Progenitor cell of endocrine pancreas (in vitro differentiated cells): ENCODE data around the gene LPCAT1. TPM values are rescaled to one million over a fixed set of nuclear protein-coding genes. Genes with fewer than 3 reads are reported as not detected.
A peak's percentile ranks its signal among the peaks of the same experiment; 100 is the strongest.

Experiments used
- DNase-seq: peaks from one replicate; pipeline ENCODE4 v3.0.0; 2021; ENCODE audit warnings: low spot score; ENCODE audit not compliant: unreplicated experiment
- H3K27ac Mint-ChIP-seq: 2 replicates; pipeline ENCODE4 v1.8.0; 2021; ENCODE audit warnings: mild to moderate bottlenecking, moderate library complexity, mixed read lengths
- H3K27me3 Mint-ChIP-seq: 2 replicates; pipeline ENCODE4 v1.8.0; 2021; ENCODE audit warnings: mixed read lengths
- H3K36me3 Mint-ChIP-seq: 2 replicates; pipeline ENCODE4 v1.8.0; 2022; ENCODE audit warnings: mixed read lengths; ENCODE audit not compliant: insufficient read depth
- H3K4me1 Mint-ChIP-seq: 2 replicates; pipeline ENCODE4 v1.8.0; 2021; ENCODE audit warnings: low read depth, mixed read lengths
- H3K4me3 Mint-ChIP-seq: 2 replicates; pipeline ENCODE4 v1.8.0; 2021; ENCODE audit warnings: low read depth, mild to moderate bottlenecking, moderate library complexity, mixed read lengths
- H3K9me3 Mint-ChIP-seq: 2 replicates; pipeline ENCODE4 v1.8.0; 2021; ENCODE audit warnings: low read depth, mixed read lengths
- CTCF ChIP-seq: fragments of 200-600 bp; sonication (generic); IDR thresholded peaks from one replicate; pipeline ENCODE4 v1.5.0; 2021; ENCODE audit warnings: antibody characterized with exemption, mild to moderate bottlenecking; ENCODE audit not compliant: unreplicated experiment
- total RNA-seq: library from RNA; stranded (reverse); gene quantifications from 2 replicates; pipeline ENCODE4 v1.2.1, GENCODE V29; 2021

LPCAT1 gene
- total RNA-seq, 1 donor from 2014 or later = 73.3 TPM

DNA sequence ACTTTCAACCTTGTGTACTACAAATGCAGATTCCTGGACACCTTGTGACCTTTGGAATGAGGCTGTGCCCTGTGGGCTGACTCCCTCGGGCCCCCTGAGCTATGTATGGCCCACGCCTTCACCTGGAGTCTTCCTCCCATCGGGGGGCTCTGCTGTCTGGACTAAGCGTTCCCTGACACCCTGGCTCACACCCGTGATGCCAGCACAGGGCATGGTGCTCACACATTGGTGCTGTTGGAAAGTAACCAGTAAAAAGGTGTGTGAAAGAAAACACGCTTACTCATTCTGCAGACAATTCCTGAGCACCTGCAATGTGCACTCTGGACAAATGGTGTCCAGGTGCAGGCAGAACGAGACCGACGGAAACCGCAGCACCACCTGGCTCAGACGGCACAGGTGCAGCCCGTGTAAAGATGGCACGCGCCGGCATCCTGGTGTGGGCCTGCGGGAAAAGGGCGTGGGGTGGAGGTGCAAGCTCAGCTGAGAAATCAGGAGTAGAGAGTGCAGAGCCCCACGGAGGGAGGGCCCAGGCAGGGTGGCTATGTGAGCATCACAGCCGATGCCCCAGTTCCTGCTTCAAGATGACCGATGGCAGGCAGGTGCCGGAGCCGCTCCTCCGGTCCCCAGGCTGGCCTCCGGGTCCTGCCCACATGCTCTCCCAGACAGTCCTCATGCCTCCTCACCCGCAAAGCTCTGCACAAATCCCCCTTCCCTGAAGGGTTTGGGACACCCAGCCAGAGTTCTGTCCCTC lies 11.0 kb downstream of the LPCAT1 start:
- TF ChIP-seq CTCF = no peak
- H3K27ac Mint-ChIP-seq = peak overlapping the region; percentile 73
- peaks cover 5% of the 10 kb centered on the region for H3K36me3 Mint-ChIP-seq
- no peaks in the 10 kb centered on the region for H3K27me3 Mint-ChIP-seq
- H3K4me3 Mint-ChIP-seq = no peak overlapping the region
- peak; percentile 6 for DNase-seq
- H3K4me1 Mint-ChIP-seq = peaks cover 15% of the 10 kb centered on the region
- no peaks in the 10 kb centered on the region for H3K9me3 Mint-ChIP-seq

DNA sequence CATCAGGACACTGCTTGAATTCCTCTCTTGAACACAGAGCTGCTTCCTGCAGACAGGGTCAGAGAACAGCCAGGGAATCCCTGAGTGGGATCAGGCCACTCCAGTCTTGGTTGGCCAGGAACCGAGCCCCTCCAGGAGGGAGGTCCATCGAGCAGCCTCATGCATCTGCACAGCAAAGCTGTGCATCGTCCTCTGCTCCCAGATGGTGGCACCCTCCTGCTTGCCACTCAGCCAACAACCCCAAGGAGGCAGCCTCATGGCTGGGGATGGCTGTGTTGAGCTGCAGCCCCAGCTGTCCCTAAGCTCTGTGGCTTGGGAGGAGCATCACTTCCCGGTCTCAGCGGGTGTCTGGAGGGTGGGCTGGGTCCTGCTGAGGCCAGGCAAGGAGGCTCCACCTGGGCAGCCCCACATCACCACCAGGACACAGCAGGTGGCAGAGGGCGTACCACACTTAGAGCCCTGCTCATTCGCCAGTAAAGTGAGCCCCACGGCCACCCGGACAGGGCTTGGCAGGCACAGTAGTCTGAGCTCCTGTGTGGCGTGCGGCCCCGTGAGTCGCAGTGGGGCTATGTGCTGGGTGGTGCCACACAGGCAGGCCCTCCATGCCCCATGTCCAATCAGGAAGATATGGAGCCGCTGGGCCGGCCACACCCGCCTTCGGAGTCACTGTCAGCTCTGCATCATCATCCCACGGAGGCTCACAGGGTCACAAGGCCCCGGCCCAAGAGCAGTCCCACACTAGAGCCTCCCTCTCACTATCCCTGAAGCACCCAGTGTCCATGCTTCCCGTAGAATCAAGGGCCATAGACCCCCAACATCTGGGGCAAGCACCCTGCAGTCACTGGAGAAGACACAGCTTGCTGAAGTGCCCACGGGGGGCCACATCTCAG lies 11.9 kb downstream of the LPCAT1 start:
- Mint-ChIP-seq H3K4me3 (no peak overlapping the region), H3K27me3 (no peaks in the 10 kb centered on the region), H3K27ac (no peak overlapping the region), H3K36me3 (peaks cover 5% of the 10 kb centered on the region), H3K4me1 (peaks cover 15% of the 10 kb centered on the region), H3K9me3 (no peaks in the 10 kb centered on the region)
- peak; percentile 8 for DNase-seq
- no peak for TF ChIP-seq CTCF

- Mint-ChIP-seq H3K27me3 (no peaks in the 10 kb centered on the region), H3K4me1 (peaks cover 12% of the 10 kb centered on the region), H3K27ac (no peak overlapping the region), H3K4me3 (no peak overlapping the region), H3K9me3 (no peaks in the 10 kb centered on the region), H3K36me3 (peaks cover 5% of the 10 kb centered on the region)
- peak; percentile 8 for DNase-seq
- TF ChIP-seq CTCF = no peak
These were observed 12.7 kb downstream of the LPCAT1 start for GRCh38 chr5:1511048-1511447.

DNA sequence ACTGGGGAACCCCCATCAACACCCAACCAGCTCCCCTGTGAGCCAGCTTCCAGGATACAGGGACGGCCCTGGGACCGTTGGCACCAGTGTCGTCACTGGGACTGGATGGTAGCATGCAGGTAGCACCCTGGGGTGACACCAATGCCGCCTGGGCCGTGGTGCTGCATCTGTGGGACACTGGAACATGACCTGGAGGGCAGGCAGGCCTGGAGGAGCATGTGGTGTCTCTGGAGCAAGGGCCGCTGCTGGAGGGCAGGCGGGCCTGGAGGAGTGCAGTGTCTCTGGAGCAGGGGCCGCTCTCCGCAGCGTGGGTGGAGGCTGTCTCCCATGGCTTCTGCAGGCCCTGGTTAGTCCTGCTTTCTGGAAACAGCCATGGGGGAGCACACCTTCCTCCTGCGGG lies 13.1 kb downstream of the LPCAT1 start:
- Mint-ChIP-seq H3K4me3 (no peak overlapping the region), H3K27me3 (no peaks in the 10 kb centered on the region), H3K27ac (no peak overlapping the region), H3K9me3 (no peaks in the 10 kb centered on the region), H3K4me1 (peaks cover 8% of the 10 kb centered on the region), H3K36me3 (peaks cover 5% of the 10 kb centered on the region)
- TF ChIP-seq CTCF = no peak
- no peak for DNase-seq

DNA sequence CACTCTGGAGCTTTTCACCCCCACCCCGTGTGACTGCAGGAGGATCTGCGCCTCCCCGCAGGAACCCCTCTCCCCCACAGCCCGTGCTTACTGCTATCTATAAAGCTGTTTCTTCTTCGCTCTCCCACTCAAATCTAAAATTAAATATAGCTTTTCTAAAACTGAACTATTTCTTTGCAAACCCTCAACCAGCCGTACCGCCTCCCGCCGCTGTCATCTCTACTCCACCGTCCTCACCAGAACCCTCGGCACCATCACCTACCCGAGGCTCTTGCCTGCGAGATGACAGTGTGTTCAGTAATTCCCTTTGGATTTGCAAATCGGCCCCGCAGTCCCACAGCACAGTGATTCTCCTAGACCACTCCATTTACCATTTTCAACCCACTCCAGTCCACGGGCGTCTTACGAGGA lies 13.6 kb downstream of the LPCAT1 start:
- H3K27ac Mint-ChIP-seq = no peak overlapping the region
- no peak overlapping the region for H3K4me3 Mint-ChIP-seq
- H3K4me1 Mint-ChIP-seq = peaks cover 6% of the 10 kb centered on the region
- no peaks in the 10 kb centered on the region for H3K27me3 Mint-ChIP-seq
- no peaks in the 10 kb centered on the region for H3K9me3 Mint-ChIP-seq
- no peak for TF ChIP-seq CTCF
- peaks cover 5% of the 10 kb centered on the region for H3K36me3 Mint-ChIP-seq
- DNase-seq = no peak
